Activated naive CD4-positive, alpha-beta T cell treated with anti-CD3 and anti-CD28 coated beads, Interleukin-2, amount 10 ng/mL, durations not matched to agents 7 days and 5 days (primary cell): ENCODE data around the gene SLC26A9.
A peak's percentile ranks its signal among the peaks of the same experiment; 100 is the strongest.

Source experiments
- CTCF ChIA-PET: fragments of 350-600 bp; sonication (Branson Sonifier 250); formaldehyde crosslinking; loops from one replicate; lab custom pipeline; 2021; ENCODE audit warnings: antibody characterized with exemption; lab: Charles Lee
- DNase-seq: peaks from one replicate; pipeline ENCODE4 v3.0.0-alpha.2; 2020
- H3K27ac Mint-ChIP-seq: one replicate; pipeline ENCODE4 v1.8.0; 2021; ENCODE audit warnings: mild to moderate bottlenecking, moderate library complexity, mixed read lengths
- H3K27me3 Mint-ChIP-seq: one replicate; pipeline ENCODE4 v1.8.0; 2021; ENCODE audit warnings: mild to moderate bottlenecking, mixed read lengths
- H3K36me3 Mint-ChIP-seq: one replicate; pipeline ENCODE4 v1.8.0; 2021; ENCODE audit warnings: mixed read lengths
- H3K4me1 Mint-ChIP-seq: one replicate; pipeline ENCODE4 v1.8.0; 2021; ENCODE audit warnings: mixed read lengths
- H3K4me3 Mint-ChIP-seq: one replicate; pipeline ENCODE4 v1.8.0; 2021; ENCODE audit warnings: mild to moderate bottlenecking, moderate library complexity, mixed read lengths
- H3K9me3 Mint-ChIP-seq: one replicate; pipeline ENCODE4 v1.8.0; 2021; ENCODE audit warnings: mixed read lengths

The SLC26A9 gene

GRCh38 chr1:205922806-205923205 is 20.4 kb downstream of the SLC26A9 start:
- no peak for DNase-seq
- Mint-ChIP-seq H3K4me3 (no peak overlapping the region), H3K9me3 (no peaks in the 10 kb centered on the region), H3K4me1 (no peaks in the 10 kb centered on the region), H3K36me3 (no peaks in the 10 kb centered on the region), H3K27ac (no peak overlapping the region), H3K27me3 (peaks cover 10% of the 10 kb centered on the region)
- CTCF ChIA-PET, result interaction anchor here (1.1 to 11.2 kb wide), 3 partner anchors 8 to 57 kb away, joined by 3 to 219 read pairs (median 3); no protein-coding TSS in a partner anchor

DNA sequence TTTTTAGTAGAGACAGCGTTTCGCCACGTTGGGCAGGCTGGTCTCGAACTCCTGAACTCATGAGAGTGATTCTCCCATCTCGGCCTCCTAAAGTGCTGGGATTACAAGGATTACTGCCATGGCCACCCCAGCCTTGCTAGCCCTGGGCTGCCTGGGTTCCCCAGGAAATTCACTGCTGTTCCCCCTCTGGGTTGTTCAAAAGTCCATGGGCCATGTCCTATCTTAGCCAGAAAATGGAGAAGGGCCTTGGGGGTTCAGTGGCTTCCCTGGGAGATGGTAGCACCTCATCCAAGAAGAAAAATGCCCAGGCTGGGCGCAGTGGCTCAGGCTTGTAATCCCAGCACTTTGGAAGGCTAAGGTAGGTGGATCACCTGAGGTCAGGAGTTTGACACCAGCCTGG is 20.9 kb downstream of the SLC26A9 start:
- Mint-ChIP-seq H3K27ac (no peak overlapping the region), H3K9me3 (no peaks in the 10 kb centered on the region), H3K27me3 (peaks cover 11% of the 10 kb centered on the region), H3K4me3 (no peak overlapping the region), H3K36me3 (no peaks in the 10 kb centered on the region), H3K4me1 (no peaks in the 10 kb centered on the region)
- CTCF ChIA-PET, result interaction anchor here (1.1 to 11.2 kb wide), 4 partner anchors 9 to 184 kb away, joined by 3 to 219 read pairs (median 16); no protein-coding TSS in a partner anchor
- DNase-seq, result no peak

GRCh38 chr1:205921570-205921909 is 21.7 kb downstream of the SLC26A9 start:
- no peaks in the 10 kb centered on the region for H3K4me1 Mint-ChIP-seq
- H3K9me3 Mint-ChIP-seq, result no peaks in the 10 kb centered on the region
- H3K27ac Mint-ChIP-seq, result no peak overlapping the region
- CTCF ChIA-PET, result interaction anchor here (1.2 to 11.2 kb wide), 5 partner anchors 10 to 185 kb away, joined by 3 to 219 read pairs (median 8); no protein-coding TSS in a partner anchor
- no peaks in the 10 kb centered on the region for H3K36me3 Mint-ChIP-seq
- H3K4me3 Mint-ChIP-seq, result no peak overlapping the region
- no peak for DNase-seq
- H3K27me3 Mint-ChIP-seq, result peaks cover 11% of the 10 kb centered on the region

DNA sequence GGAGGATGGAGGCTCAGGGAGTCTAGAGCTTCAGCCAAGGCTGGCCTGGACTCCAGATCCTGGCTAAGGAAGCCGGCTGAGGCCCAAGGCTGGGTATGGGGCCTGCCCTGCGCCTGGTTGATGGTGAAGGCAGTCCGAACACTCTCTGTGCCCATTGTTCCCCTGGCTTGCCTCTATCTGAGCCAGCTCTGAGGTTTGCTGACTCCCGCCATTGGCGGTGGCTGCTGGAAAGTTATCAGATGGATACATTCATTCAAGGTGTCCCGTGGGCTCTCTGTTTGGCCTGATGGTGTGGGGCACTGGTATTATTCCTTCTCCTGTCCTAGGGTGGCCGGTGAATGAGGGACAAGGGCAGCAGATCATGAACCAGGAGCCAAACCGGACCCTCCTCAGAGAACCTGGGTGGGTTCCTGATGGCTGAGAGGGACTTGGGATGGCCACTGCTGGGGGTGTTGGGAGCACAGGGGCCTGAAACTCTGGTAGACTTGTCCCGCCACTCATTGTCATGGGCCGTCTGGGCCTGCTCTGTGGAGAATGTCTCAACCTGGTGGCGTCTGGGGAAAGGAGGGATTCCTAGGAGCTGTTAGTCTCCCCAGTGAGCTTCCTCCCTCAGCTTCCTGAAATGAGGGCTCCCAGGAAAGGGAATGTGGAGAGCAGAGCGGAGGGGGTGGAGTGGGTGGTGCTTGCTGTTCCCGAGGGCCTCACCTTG is 22.2 kb downstream of the SLC26A9 start:
- peaks cover 11% of the 10 kb centered on the region for H3K27me3 Mint-ChIP-seq
- no peaks in the 10 kb centered on the region for H3K4me1 Mint-ChIP-seq
- CTCF ChIA-PET, result interaction anchor here (1.0 to 11.2 kb wide), 7 partner anchors 10 to 194 kb away, joined by 3 to 219 read pairs (median 3); no protein-coding TSS in a partner anchor
- no peaks in the 10 kb centered on the region for H3K36me3 Mint-ChIP-seq
- H3K9me3 Mint-ChIP-seq, result no peaks in the 10 kb centered on the region
- no peak overlapping the region for H3K27ac Mint-ChIP-seq
- no peak for DNase-seq
- no peak overlapping the region for H3K4me3 Mint-ChIP-seq

DNA sequence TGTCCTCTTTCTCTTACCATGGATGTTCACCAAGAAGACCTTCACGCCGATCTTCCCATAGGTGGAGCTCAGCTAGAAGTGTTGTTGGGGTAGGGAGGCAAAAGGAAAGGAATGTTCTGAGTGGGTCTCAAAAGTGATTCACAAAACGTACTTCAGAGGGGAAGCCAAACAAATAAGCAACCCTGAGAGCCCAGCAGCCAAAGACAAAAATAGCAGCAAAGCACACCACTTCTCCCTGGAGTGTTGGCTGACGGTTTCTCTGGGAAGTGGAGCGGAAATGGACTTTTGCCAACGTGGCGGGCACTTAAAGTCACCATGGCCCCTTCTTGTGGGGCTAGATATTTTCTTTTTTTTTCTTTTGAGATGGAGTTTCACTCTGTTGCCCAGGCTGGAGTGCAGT is 23.1 kb downstream of the SLC26A9 start:
- no peak for DNase-seq
- Mint-ChIP-seq H3K9me3 (no peaks in the 10 kb centered on the region), H3K4me3 (no peak overlapping the region), H3K4me1 (no peaks in the 10 kb centered on the region), H3K27ac (no peak overlapping the region), H3K27me3 (peaks cover 17% of the 10 kb centered on the region), H3K36me3 (no peaks in the 10 kb centered on the region)
- CTCF ChIA-PET, result interaction anchor here (0.7 to 11.2 kb wide), 12 partner anchors 10 to 261 kb away, joined by 3 to 219 read pairs (median 4); no protein-coding TSS in a partner anchor

DNA sequence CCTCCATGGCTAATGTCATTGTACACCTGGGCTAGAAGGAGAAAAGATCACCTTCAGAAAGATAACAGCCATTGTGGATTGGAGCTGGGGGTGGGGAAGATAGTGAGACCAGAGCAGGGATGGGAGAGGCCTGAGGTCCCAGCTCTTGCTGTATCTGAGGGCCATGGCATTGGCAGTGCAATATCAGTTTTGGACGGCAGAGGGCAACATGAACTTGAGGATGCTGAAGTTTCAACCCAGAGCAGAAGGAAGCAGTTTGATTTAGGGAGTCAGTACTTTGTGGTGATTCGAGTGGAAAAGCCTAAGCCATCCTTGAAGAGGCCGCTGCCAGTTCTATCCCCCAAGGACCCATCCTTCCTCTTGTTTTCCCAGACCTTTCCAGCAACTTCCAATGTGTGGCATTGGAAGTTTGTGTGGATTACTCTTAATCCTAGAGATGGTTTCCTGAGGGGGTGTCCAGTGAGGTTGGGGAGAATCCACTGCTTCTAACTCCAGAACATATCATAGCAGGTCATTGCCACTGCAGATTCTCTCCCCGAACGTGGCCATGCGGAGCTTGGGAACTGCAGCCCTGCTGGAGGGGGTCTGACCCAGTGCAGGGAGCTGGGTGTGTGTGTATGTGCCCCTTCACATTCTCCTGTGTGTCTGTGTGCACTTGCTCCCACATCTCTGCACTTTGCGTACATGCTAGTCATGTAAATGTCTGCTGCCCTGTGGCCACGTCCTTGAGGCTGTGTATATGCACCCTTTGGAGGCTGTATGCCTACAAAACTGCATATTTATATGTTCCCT is 24.1 kb downstream of the SLC26A9 start:
- CTCF ChIA-PET, result interaction anchor here (0.6 to 11.2 kb wide), 23 partner anchors 11 to 498 kb away, joined by 3 to 219 read pairs (median 4); partner anchors contain the start of gene RAB29
- H3K36me3 Mint-ChIP-seq, result no peaks in the 10 kb centered on the region
- H3K27me3 Mint-ChIP-seq, result peaks cover 22% of the 10 kb centered on the region
- no peaks in the 10 kb centered on the region for H3K4me1 Mint-ChIP-seq
- no peaks in the 10 kb centered on the region for H3K9me3 Mint-ChIP-seq
- peak; percentile 84 for DNase-seq
- H3K4me3 Mint-ChIP-seq, result no peak overlapping the region
- no peak overlapping the region for H3K27ac Mint-ChIP-seq

GRCh38 chr1:205917466-205918238 is 25.6 kb downstream of the SLC26A9 start:
- Mint-ChIP-seq H3K27ac (no peak overlapping the region), H3K9me3 (no peaks in the 10 kb centered on the region), H3K27me3 (peaks cover 29% of the 10 kb centered on the region), H3K36me3 (no peaks in the 10 kb centered on the region), H3K4me3 (no peak overlapping the region), H3K4me1 (no peaks in the 10 kb centered on the region)
- no peak for DNase-seq
- CTCF ChIA-PET, result interaction anchor here (0.6 to 11.2 kb wide), 14 partner anchors 10 to 598 kb away, joined by 3 to 219 read pairs (median 7); no protein-coding TSS in a partner anchor

- Mint-ChIP-seq H3K4me3 (no peak overlapping the region), H3K9me3 (no peaks in the 10 kb centered on the region), H3K36me3 (no peaks in the 10 kb centered on the region), H3K27ac (no peak overlapping the region), H3K27me3 (peaks cover 40% of the 10 kb centered on the region), H3K4me1 (no peaks in the 10 kb centered on the region)
- CTCF ChIA-PET, result interaction anchor here (1.0 to 11.2 kb wide), 4 partner anchors 49 to 190 kb away, joined by 3 to 219 read pairs (median 18); no protein-coding TSS in a partner anchor
- DNase-seq, result no peak
These were observed 26.7 kb downstream of the SLC26A9 start for GRCh38 chr1:205916541-205916940.

DNA sequence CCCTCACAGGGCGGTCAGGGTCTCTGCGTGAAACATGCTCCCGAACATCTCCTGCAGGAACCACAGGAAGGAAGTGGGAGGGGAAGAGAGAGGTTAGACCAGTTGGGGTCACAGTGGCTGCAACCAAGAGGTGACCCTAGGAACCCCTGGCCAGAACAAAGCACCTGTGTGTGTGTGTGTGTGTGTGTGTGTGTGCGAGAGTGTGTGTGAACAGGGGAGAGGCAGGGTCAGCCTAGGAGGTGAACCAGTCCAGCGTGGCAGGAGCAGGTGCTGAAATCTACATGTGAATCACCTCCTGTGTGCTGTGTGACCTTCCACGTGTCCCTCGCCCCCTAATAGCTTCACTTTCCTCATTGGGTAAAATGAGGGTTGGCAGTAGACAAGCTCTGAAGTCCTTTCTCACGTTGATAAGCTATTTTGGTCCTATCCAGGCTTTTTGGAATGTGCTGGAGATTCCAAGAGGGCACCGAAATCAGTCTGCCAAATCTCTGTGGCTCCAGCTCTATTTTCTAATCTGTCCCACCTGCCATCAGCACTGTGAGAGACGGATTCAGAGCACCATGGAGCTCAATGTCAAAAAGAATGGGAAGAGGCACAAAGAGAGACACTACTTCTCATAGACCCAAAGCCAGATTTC is 27.8 kb downstream of the SLC26A9 start:
- CTCF ChIA-PET, result interaction anchor here (1.4 to 11.2 kb wide), 2 partner anchors 65 to 123 kb away, joined by 5 to 219 read pairs; no protein-coding TSS in a partner anchor
- DNase-seq, result no peak
- Mint-ChIP-seq H3K4me1 (no peaks in the 10 kb centered on the region), H3K27ac (no peak overlapping the region), H3K4me3 (no peak overlapping the region), H3K9me3 (no peaks in the 10 kb centered on the region), H3K36me3 (no peaks in the 10 kb centered on the region), H3K27me3 (peaks cover 44% of the 10 kb centered on the region)

DNA sequence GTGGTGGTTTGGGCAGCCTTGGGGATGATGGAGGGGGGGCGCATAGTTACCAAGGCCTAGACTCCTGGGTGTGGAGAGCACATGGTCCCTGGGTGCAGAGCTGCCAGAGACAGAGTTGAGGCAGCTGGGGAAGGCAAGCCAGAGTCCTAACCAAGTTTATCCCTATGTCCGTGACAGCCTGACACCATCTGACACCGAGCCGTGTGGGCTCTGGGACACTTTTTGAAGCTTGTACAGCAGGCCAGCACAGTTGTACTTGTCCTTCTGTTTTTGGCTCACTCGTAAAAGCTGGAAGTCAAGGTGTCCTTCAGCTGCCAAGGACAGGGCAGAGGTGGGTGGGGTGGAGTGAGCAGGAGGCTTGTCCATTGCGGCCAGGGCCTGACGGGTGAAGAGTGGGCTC is 28.5 kb downstream of the SLC26A9 start:
- no peaks in the 10 kb centered on the region for H3K9me3 Mint-ChIP-seq
- CTCF ChIA-PET, result interaction anchor here (1.4 to 11.2 kb wide), 3 partner anchors 65 to 122 kb away, joined by 3 to 219 read pairs (median 5); no protein-coding TSS in a partner anchor
- H3K36me3 Mint-ChIP-seq, result no peaks in the 10 kb centered on the region
- DNase-seq, result no peak
- H3K4me1 Mint-ChIP-seq, result no peaks in the 10 kb centered on the region
- peaks cover 43% of the 10 kb centered on the region for H3K27me3 Mint-ChIP-seq
- no peak overlapping the region for H3K4me3 Mint-ChIP-seq
- no peak overlapping the region for H3K27ac Mint-ChIP-seq

- Mint-ChIP-seq H3K27me3 (peaks cover 43% of the 10 kb centered on the region), H3K4me3 (no peak overlapping the region), H3K9me3 (no peaks in the 10 kb centered on the region), H3K4me1 (no peaks in the 10 kb centered on the region), H3K36me3 (no peaks in the 10 kb centered on the region), H3K27ac (no peak overlapping the region)
- CTCF ChIA-PET, result interaction anchor here (1.4 to 11.2 kb wide), 2 partner anchors 66 to 72 kb away, joined by 3 to 219 read pairs; no protein-coding TSS in a partner anchor
- DNase-seq, result no peak
These were observed 29.1 kb downstream of the SLC26A9 start for GRCh38 chr1:205914155-205914507.

DNA sequence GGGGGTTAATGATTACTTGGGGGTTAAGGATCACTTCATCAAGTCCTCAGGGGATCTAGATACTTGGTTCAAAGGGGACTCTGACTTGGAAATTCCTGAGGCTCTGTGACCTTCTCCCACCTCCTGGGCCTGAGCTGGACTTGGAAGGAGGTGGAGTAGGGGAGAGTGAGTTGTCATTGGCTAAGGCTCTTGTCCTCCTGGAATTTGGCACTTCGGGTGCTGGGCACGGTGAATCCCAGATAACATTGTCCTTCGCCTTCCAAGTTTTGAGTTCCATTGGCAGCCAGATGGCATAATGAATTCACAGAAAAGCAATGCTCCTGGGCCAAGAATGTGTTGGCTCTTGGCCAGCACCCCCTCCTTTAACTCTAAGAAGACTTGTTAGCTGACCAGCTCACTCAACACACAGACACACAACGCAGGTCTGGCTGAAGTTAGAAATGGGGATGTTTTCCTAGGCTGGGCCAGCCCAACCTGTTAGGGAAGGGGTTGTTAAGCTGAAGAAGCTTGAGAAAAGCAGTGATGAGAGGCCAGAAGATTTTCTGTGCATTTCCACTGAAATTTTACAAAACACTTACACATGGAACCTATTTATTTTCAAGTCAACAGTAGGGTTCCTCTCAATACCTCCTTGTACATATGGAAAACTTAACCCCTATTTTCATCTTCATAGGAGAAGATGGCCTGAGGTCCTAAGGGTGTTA is 29.7 kb downstream of the SLC26A9 start:
- Mint-ChIP-seq H3K36me3 (no peaks in the 10 kb centered on the region), H3K4me1 (no peaks in the 10 kb centered on the region), H3K4me3 (no peak overlapping the region), H3K27me3 (peaks cover 43% of the 10 kb centered on the region), H3K27ac (no peak overlapping the region), H3K9me3 (no peaks in the 10 kb centered on the region)
- CTCF ChIA-PET, result interaction anchor here (1.4 to 11.2 kb wide), 2 partner anchors 67 to 72 kb away, joined by 3 to 219 read pairs; no protein-coding TSS in a partner anchor
- no peak for DNase-seq
